Measurements from ENCODE around the gene SERINC2. TPM values are rescaled to one million over a fixed set of nuclear protein-coding genes. Genes with fewer than 3 reads are reported as not detected.
A peak's percentile ranks its signal among the peaks of the same experiment; 100 is the strongest.

SERINC2 gene
- polyA plus RNA-seq, 2 of the 4 experiments (the other 2 are of a cell fraction): 6.0 to 16.3 TPM

- Histone ChIP-seq H3K9me3 (no peaks in the 10 kb centered on the region), H3K4me3 (peak overlapping the region; percentile 62; the same call in 1 of the 3 replicates), H3K4me1 (peaks cover 11% of the 10 kb centered on the region), H3K4me2 (peak overlapping the region; percentile 98), H3K27ac (no peak overlapping the region)
- ATAC-seq (no peak), DNase-seq (ENCODE audit: low read depth in 1 of 2, low spot score in 1 of 2) (no peak), FAIRE-seq (no peak)
- TF ChIP-seq, protein P1, sequence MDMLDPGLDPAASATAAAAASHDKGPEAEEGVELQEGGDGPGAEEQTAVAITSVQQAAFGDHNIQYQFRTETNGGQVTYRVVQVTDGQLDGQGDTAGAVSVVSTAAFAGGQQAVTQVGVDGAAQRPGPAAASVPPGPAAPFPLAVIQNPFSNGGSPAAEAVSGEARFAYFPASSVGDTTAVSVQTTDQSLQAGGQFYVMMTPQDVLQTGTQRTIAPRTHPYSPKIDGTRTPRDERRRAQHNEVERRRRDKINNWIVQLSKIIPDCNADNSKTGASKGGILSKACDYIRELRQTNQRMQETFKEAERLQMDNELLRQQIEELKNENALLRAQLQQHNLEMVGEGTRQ (IDR thresholded peaks at IDR 0.05): no peak
- TF ChIP-seq, protein P2, sequence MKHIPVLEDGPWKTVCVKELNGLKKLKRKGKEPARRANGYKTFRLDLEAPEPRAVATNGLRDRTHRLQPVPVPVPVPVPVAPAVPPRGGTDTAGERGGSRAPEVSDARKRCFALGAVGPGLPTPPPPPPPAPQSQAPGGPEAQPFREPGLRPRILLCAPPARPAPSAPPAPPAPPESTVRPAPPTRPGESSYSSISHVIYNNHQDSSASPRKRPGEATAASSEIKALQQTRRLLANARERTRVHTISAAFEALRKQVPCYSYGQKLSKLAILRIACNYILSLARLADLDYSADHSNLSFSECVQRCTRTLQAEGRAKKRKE (CRISPR knock-in tag; IDR thresholded peaks at IDR 0.05; ENCODE audit: low read depth): no peak
- TF ChIP-seq RAD21 (conservative IDR thresholded peaks at IDR 0.05 in 1 of 2, IDR thresholded peaks at IDR 0.05 in 1 of 2): no peak
- no peak for TF ChIP-seq CEBPB (IDR thresholded peaks at IDR 0.05)
- TF ChIP-seq, protein P3, sequence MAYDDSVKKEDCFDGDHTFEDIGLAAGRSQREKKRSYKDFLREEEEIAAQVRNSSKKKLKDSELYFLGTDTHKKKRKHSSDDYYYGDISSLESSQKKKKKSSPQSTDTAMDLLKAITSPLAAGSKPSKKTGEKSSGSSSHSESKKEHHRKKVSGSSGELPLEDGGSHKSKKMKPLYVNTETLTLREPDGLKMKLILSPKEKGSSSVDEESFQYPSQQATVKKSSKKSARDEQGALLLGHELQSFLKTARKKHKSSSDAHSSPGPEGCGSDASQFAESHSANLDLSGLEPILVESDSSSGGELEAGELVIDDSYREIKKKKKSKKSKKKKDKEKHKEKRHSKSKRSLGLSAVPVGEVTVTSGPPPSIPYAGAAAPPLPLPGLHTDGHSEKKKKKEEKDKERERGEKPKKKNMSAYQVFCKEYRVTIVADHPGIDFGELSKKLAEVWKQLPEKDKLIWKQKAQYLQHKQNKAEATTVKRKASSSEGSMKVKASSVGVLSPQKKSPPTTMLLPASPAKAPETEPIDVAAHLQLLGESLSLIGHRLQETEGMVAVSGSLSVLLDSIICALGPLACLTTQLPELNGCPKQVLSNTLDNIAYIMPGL (CRISPR knock-in tag; IDR thresholded peaks at IDR 0.05; ENCODE audit: borderline replicate concordance): no peak
- TF ChIP-seq, protein P4, sequence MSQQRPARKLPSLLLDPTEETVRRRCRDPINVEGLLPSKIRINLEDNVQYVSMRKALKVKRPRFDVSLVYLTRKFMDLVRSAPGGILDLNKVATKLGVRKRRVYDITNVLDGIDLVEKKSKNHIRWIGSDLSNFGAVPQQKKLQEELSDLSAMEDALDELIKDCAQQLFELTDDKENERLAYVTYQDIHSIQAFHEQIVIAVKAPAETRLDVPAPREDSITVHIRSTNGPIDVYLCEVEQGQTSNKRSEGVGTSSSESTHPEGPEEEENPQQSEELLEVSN (IDR thresholded peaks at IDR 0.05; ENCODE audit: borderline replicate concordance, low read depth): no peak
- TF ChIP-seq HDAC2 (IDR thresholded peaks at IDR 0.05): no peak
- TF ChIP-seq HOXA7 (CRISPR knock-in tag; IDR thresholded peaks at IDR 0.05): no peak
- no peak for TF ChIP-seq ZNF302 (CRISPR knock-in tag; IDR thresholded peaks at IDR 0.05)
- TF ChIP-seq TFCP2L1 (CRISPR knock-in tag; IDR thresholded peaks at IDR 0.05): no peak
- no peak for TF ChIP-seq PBX3 (IDR thresholded peaks at IDR 0.05)
- no peak for TF ChIP-seq MYC (IDR thresholded peaks at IDR 0.05; ENCODE audit: borderline replicate concordance, low read length)
- TF ChIP-seq POLR2AphosphoS2 (conservative IDR thresholded peaks at IDR 0.05; ENCODE audit: low read length): no peak
- TF ChIP-seq HES2 (IDR thresholded peaks at IDR 0.05): no peak
- ChIA-PET POLR2A (no interaction called here), CTCF (interaction anchor here (0.8 to 6.3 kb wide), 3 partner anchors 8 to 16 kb away, joined by 3 to 49 read pairs (median 29); no protein-coding TSS in a partner anchor)
- 11% methylated on average over 2 of the region's 2 CpGs for WGBS (ENCODE audit: missing lambda C conversion rate)
These were observed 808 bp upstream of the SERINC2 start for GRCh38 chr1:31412205-31412604.

GRCh38 chr1:31413405-31414001 lies 490 bp downstream of the SERINC2 start:
- Histone ChIP-seq H3K4me1 (peaks cover 13% of the 10 kb centered on the region), H3K4me3 (peak overlapping the region; percentile 62), H3K9me3 (no peaks in the 10 kb centered on the region), H3K27ac (peak overlapping the region; percentile 69 to 97), H3K4me2 (peak overlapping the region; percentile 98)
- ChIA-PET POLR2A (interaction anchor here (0.6 kb wide), 1 partner anchor 9 kb away, joined by 7 read pairs; no protein-coding TSS in a partner anchor), CTCF (interaction anchor here (1.2 to 6.3 kb wide), 3 partner anchors 9 to 18 kb away, joined by 3 to 49 read pairs (median 29); no protein-coding TSS in a partner anchor)
- no peak for TF ChIP-seq NPAS2 (CRISPR knock-in tag; IDR thresholded peaks at IDR 0.05; ENCODE audit: borderline replicate concordance)
- no peak for TF ChIP-seq NFE2L2 (conservative IDR thresholded peaks at IDR 0.05; ENCODE audit: low read length)
- TF ChIP-seq PHF8 (IDR thresholded peaks at IDR 0.05; ENCODE audit: borderline replicate concordance, low read depth): peak; percentile 60; the same call in 1 of the 2 replicates
- no peak for TF ChIP-seq RFX5 (IDR thresholded peaks at IDR 0.05)
- TF ChIP-seq, protein P5, sequence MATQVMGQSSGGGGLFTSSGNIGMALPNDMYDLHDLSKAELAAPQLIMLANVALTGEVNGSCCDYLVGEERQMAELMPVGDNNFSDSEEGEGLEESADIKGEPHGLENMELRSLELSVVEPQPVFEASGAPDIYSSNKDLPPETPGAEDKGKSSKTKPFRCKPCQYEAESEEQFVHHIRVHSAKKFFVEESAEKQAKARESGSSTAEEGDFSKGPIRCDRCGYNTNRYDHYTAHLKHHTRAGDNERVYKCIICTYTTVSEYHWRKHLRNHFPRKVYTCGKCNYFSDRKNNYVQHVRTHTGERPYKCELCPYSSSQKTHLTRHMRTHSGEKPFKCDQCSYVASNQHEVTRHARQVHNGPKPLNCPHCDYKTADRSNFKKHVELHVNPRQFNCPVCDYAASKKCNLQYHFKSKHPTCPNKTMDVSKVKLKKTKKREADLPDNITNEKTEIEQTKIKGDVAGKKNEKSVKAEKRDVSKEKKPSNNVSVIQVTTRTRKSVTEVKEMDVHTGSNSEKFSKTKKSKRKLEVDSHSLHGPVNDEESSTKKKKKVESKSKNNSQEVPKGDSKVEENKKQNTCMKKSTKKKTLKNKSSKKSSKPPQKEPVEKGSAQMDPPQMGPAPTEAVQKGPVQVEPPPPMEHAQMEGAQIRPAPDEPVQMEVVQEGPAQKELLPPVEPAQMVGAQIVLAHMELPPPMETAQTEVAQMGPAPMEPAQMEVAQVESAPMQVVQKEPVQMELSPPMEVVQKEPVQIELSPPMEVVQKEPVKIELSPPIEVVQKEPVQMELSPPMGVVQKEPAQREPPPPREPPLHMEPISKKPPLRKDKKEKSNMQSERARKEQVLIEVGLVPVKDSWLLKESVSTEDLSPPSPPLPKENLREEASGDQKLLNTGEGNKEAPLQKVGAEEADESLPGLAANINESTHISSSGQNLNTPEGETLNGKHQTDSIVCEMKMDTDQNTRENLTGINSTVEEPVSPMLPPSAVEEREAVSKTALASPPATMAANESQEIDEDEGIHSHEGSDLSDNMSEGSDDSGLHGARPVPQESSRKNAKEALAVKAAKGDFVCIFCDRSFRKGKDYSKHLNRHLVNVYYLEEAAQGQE (IDR thresholded peaks at IDR 0.05): no peak
- TF ChIP-seq POLR2AphosphoS2 (conservative IDR thresholded peaks at IDR 0.05; ENCODE audit: low read length): no peak
- TF ChIP-seq ZSCAN20 (CRISPR knock-in tag; IDR thresholded peaks at IDR 0.05): no peak
- ATAC-seq (peak; percentile 73 to 82), FAIRE-seq (no peak), DNase-seq (ENCODE audit: low read depth in 1 of 2, low spot score in 1 of 2) (peak; percentile 25 to 48)
- 4% methylated on average over 26 of the region's 54 CpGs for WGBS (ENCODE audit: missing lambda C conversion rate)
